Inferior parietal cortex (tissue), 1 donor: ENCODE data around the gene RFPL4A.

Experiments
- DNase-seq: peaks from one replicate; pipeline ENCODE4 v3.0.0-alpha.2; 2016; ENCODE audit errors: extremely low spot score

Gene RFPL4A

DNA sequence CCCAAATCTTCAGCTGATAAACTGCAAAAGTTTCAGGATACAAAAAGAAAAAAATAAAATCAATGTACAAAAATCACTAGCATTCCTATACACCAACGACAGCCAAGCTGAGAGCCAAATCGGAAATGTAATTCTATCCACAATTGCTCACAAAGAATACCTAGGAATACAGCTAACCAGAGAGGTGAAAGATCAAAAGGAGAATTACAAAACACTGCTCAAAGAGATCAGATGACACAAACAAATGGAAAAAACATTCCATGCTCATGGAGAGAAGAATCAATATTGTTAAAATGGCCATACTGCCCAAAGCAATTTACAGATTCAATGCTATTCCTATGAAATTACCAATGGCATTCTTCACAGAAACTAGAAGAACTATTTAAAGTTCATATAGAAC, 43.4 kb downstream of the RFPL4A start:
- no peak for DNase-seq

DNA sequence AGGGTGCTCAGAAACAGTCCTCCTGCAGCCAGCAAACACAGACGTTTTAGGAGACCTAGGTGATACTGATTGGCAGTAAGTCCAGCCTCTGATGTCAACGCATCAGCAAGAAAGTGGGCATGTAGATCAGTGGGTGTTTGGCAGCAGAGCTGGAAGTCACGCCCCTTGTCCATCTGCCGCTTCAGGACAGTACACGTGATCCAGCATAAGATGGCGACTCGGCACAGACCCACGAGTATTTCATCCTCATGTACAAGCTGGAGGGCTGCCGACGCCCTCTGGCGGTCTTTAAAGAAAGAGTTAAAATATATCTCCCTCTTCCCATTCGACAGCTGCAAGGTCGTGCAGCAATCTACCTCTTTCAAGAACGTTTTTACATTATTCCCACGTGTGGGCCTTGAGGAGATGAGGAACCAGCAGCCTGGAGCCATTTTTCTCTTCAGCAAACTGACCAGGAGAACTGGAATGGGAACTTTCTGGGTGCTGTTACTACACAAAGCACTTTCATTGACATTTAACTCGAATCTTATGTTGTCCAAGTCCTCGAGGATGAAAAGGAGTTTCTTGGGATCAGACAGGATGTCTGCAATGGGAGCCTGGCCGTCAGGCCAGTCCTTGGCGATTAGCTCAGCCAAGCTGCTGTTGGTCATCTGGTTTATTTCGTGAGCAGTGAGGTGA, 50.6 kb downstream of the RFPL4A start:
- DNase-seq: peak; percentile 30

DNA sequence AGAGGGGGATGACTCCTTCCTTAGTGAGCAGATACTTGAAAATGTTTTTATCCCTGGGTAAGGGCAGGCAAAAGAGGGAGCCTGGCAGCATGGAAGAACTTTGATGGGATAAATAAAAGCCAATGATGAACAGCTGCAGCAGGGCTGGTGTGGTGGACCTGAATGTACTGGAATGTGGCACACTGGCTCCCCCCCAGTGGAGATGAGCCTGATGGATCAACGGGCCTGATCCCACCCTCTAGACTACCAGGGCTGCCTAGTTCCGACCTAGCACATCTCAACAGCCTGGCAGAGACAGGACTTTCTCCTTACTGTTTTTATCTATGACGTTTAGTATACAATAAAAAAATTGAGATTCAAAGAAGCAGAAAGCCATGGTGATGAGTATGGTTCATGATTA, 52.4 kb downstream of the RFPL4A start:
- no peak for DNase-seq

DNA sequence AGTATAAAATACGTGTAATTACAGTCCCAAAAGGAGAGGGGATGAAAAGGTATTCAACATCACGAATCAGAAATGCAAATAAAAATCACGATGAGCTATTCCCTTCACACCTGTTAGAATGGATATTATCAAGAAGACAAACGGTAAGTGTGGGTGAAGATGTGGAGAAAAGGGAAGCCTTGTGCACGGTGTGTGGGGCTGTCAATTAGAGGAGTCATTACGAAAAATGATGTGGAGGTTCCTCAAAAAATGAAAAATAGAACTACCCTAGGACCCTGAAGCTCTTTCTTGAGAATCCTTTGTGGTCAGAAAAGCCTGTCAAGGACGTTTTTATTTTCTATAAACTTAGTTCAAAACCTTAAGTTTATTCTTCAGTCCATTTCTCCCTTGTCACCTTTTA, 53.6 kb downstream of the RFPL4A start:
- no peak for DNase-seq
